ENCODE results near the gene KCNIP2.

GRCh38 chr10:101803511-101803910 is 40.1 kb downstream of the KCNIP2 start:
- TF ChIP-seq POLR2AphosphoS5 (IDR thresholded peaks at IDR 0.05; ENCODE audit: low read depth, low read length) (no peak), REST (IDR thresholded peaks at IDR 0.05; ENCODE audit: insufficient read depth in 1 of 2, low read depth in 2 of 2, low read length in 2 of 2) (no peak)
